GM12865 (cell line): Measurements from ENCODE around the gene ZNF804B.

Experiments used
- DNase-seq: peaks from one replicate; pipeline ENCODE4 v3.0.0; 2010; ENCODE audit warnings: low read depth
- H3K4me3 ChIP-seq: 2 replicates; pipeline ENCODE4 v1.5.1; 2011; ENCODE audit warnings: mild to moderate bottlenecking, low read depth, low read length, control low read depth
- CTCF ChIP-seq: IDR thresholded peaks from 2 replicates; pipeline ENCODE4 v1.5.1; 2011; ENCODE audit warnings: low read length, control low read depth, low read depth, inconsistent platforms; ENCODE audit not compliant: insufficient read depth; ENCODE audit errors: missing control alignments

Gene ZNF804B

GRCh38 chr7:89247207-89247606 lies 487.7 kb downstream of the ZNF804B start:
- no peak for TF ChIP-seq CTCF
- no peak overlapping the region for H3K4me3 ChIP-seq
- no peak for DNase-seq

GRCh38 chr7:89259085-89259484 lies 499.6 kb downstream of the ZNF804B start:
- no peak for TF ChIP-seq CTCF
- no peak overlapping the region for H3K4me3 ChIP-seq
- DNase-seq: no peak

- TF ChIP-seq CTCF: no peak
Measured at GRCh38 chr7:89264126-89264525, 504.6 kb downstream of the ZNF804B start.

GRCh38 chr7:89265631-89266030 lies 506.1 kb downstream of the ZNF804B start:
- DNase-seq: no peak
- no peak for TF ChIP-seq CTCF
- no peak overlapping the region for H3K4me3 ChIP-seq

More at GRCh38 chr7:89264126-89264525, 504.6 kb downstream of the ZNF804B start:
- no peak overlapping the region for H3K4me3 ChIP-seq
- no peak for DNase-seq

GRCh38 chr7:89283302-89283701 lies 523.8 kb downstream of the ZNF804B start:
- H3K4me3 ChIP-seq: no peak overlapping the region
- no peak for DNase-seq
- no peak for TF ChIP-seq CTCF

GRCh38 chr7:89308535-89308934 lies 549.0 kb downstream of the ZNF804B start:
- H3K4me3 ChIP-seq: no peak overlapping the region
- no peak for DNase-seq
- TF ChIP-seq CTCF: no peak

GRCh38 chr7:89311886-89312285 lies 552.4 kb downstream of the ZNF804B start:
- no peak for TF ChIP-seq CTCF
- no peak for DNase-seq

More at GRCh38 chr7:89311886-89312285, 552.4 kb downstream of the ZNF804B start:
- H3K4me3 ChIP-seq: no peak overlapping the region
